Activated CD4-positive, CD25-positive, alpha-beta regulatory T cell treated with anti-CD3 and anti-CD28 coated beads, Interleukin-2, amount 50 U/mL, for 24 hours (primary cell): Measurements from ENCODE around the gene KRT14.
"Not testable (repeated sequence)": the region's sequence is repeated elsewhere in the genome, so short reads cannot be mapped to it uniquely, and the experiment has no call there.

Experiments used
- ATAC-seq, 2 donors: fragments of 150-1000 bp; cut with Tn5 transposase; one replicate each; pipeline ENCODE4 v1.10.0; 2021; ENCODE audit warnings: mild to moderate bottlenecking in 1 of 2, moderate library complexity in 1 of 2

KRT14 gene

DNA sequence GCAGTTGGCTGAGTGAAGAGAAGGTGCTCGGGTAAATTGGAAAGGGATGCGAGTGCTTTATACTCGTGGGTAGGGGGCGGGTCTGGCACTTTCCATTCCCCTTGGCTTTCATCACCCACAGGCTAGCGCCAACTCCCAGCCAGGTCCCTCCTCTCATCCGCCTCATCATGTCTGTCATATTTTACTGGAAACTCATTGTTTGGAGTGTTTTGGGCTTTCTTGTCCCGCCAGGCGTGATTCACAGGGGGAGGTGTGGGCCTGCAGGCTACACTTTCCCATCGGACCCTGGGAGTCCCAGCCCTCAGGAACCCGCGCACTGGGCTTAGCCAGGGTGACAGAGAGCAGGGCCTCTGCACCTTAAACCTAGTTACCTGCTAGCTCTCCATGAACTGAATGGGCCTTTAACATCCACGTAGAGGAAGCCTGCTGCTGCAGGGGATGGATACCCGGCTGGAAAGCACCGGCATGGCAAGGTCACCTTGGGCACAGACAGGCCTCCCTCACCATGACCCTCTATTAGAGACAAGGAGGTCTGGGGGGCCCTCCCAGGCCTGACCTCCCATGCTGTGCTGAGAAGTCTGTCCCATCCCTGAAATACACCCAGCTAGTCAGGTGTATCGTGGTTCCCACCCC is at the start of gene KRT14:
TSS of gene KRT14 (minus strand) at position 33 of the 633 bp plus-strand sequence. CDS start 61 bp downstream, outside the sequence.
- no peak for ATAC-seq

DNA sequence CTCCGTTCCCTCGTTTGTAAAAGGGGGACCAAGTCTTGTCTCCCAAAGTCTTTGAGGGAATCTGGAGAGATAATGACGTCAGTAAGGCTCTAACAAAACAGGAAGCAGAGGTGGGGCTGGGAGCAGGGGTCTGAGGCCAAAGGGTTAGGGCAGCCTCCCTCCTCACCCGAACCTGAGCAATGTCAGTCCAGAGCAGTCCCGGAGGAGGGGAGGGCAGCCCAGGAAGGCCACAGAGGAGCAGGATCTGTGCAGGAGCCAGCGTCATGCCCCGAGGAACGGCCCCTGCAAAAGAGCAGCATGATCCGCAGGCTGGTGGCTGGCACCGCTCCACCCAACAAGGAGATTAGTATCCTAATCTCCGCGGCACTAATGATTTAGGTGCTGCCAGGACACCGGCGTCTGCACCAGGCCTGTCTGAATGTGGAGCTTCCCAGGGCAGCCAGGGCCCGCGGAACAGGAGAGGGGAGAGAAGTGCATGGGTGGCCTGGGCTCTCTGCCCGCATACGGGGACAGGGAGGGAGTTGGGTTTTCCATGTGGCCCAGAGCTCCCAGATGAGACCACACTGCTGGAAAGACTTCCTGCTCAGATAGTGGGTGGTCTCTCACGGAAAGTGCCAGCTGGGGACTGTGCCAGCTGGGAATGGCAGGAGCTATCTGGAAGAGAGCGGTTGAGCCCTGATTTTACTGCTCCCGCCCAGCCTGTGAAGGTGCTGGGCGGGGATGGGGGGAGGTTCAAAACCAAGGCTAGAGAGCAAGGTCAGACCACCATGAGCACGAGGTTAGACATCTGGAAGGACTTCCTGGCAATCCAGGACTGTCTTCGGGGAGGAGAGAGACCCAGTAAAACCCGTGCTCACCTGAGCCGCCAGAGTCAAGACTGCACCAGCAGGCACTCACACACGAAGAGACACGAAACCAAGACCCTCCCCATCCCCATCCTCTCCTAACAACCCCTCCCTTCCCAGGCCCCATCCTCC is 48.7 kb upstream of the KRT14 start:
- no peak for ATAC-seq

DNA sequence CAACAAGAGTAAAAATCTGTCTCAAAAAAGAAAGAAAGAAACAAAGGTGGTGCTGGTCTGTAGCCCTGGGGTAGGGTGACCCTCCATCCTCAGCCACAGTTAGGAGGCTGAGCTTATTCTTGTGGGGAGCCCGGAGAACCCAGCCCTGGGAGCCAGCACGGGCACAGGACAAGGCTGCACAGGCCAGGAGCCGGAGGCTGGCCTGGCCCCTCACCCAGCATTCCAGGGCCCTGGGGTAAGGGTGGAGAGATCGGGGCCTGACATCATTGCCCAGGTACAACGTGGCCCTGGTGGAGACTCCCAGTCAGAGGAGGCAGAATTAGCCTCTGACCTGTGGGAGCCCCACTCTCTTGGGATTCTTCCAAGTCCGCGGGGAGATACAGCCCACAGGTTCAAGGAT is 47.9 kb upstream of the KRT14 start:
- no peak for ATAC-seq

DNA sequence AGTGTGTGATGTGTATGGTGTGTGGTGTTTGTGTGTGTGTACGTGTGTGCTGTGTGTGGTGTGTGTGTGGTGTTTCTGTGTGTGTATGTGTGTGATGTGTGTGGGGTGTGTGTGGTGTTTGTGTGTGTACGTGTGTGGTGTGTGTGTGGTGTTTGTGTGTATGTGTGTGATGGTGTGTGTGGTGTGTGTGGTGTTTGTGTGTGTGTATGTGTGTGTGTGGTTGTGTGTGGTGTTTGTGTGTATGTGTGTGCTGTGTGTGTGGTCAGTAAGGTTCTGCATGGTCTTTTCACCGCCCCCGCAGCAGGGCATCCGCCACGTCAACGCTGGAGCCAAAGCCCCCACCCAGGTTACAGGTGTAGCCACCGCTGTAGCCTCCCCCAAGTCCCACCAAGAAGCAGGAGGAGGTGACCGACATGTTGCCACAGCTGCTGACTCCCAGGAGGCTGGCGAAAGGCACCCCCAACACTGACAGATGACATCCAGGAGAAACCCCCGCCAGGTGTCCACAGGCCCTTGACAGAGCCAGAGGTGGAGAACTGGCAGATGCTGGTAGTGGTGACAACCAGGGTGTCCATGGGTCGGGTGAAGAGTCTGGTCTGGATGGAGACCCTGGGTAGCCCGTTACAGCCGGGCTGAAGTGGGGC is 47.0 kb upstream of the KRT14 start:
- no peak for ATAC-seq

DNA sequence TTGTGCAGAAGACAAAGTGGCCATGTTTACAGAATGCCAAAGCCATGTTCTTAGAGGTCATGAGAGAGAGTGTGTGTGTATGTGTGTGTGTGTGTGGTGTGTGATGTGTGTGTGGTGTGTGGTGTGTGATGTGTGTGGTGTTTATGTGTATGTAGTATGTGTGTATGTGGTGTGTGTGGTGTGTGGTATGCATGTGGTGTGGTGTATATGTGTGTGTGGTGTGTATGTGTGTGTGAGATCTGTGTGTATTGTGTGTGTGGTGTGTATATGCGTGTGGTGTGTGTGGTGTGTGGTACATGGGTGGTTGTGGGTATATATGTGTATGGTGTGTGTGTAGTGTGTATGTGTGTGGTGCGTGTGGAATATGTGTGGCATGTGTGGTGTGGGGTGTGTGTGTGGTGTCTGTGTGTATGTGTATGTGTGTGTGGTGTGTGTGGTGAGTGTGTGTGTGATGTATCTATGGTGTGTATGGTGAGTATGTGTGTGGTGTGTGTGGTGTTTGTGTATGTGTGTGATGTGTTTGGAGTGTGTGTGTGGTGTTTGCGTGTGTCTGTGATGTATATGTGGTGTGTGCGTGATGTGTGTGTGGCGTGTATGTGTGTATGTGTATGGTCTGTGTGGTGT is 45.9 kb upstream of the KRT14 start:
- no peak for ATAC-seq

DNA sequence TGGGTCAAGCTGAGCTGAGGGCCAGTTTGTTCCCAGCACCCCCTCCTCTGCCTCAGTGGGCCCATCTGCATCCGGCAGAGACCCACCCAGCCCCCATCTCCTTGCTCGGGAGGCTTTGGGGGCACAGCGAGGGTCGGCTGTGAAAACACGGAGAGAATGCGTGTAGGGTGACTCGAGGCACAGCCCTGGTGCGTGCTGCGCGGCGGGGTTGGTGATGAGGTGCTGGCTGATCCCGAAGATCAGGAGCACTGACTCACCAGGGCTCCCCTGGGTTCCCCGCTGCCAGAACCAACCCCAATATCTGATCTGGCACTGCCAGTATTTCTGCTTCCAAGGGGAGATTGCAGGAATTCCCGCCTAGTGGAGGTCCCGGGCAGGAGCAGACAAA is 45.2 kb upstream of the KRT14 start:
- ATAC-seq: no peak

DNA sequence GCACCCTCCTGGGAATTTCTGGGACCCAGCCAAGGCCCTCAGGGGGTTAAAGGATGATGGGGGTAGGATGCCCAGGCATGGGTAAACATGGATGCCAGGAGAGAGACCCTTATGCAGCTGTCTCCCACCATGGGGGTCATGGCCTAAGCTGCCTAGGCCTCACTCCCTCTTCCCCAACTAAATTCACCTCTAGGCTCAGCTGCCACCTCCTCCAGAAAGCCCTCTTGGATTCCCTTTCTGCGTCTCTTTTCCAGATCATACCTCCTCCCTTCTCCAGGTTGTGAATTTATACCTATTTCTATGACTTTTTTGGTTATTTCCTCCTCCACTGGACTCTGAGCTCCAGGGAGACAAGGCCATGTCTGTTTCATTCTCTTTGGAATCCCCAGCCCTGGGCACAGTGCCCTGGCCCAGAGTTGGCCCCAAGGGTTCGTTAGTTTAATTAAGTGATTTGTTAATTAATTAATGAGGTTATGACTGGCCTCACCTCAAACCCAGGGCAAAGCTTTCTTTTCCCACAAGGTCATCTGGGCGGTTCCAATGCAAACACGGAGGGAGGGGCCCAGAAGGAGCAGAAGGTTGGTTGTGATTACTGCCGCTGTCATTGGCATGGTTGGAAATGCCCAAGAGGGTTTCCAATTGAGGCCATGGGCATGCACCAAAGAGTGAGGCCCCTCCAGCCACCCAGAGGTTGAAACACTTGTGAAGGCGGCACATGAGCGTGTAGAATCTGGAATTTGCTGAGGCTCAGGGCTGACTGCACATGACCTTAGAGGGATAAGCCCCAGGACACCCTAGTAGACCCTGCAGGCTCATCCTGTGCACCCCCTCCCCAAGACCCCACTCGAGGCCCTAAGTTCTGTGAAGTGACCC is 44.6 kb upstream of the KRT14 start:
- no peak for ATAC-seq

DNA sequence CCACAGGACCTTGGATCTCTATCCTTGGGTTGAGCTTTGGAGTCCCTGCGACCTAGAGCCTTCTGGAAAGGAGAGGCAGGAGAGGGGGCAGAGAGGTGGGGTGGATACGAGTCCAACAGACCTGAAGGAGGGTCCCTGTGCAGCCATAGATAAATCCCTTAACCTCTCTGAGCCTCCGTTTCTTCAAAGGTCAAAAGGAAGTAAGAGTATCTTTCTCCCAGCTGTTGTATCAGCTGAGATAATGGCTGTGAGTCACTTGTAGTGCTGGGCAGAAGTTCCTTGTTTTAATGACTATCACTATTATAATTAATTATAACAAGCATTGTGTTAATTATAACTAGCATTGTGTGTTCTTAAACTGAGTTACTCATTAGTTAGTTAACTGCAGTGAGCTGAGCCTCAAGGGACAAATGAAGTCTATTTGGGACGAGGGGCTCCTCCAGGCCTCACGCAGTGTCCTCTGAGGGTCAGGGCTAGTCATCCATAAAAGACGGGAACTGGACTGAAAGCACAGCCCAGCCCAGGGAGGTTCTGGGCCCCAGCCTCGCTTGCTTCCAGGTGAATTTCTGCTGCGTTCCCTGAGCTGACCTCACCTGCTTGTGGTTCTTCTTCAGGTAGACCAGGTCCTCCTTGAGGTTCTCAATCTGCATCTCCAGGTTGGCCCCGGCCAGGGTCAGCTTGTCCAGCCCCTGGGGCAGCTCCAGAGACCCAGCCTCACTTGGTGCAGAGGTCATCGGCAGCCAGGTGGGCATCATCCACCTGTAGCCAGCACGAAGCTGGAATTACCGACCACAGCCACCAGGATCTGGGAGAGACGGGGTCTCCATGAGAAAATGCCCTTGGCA is 43.4 kb upstream of the KRT14 start:
- no peak for ATAC-seq

DNA sequence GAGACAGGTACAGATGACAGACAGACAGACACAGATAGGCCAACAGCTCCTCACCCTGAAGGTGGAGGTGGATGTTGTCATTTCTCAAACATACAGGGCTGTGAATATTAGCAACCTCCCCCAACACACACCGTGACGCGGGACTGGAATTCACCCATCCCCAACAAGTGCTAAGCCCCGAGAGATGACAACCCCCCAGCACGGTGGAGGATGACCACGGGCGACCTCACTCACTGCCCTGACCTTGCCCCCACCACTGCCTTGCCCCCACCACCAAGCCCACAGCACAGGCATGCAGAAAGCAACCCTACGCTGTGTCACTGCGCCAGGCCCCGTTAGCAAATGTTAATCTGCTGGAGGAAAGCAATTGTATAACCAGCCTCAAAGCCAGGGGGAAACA is 42.6 kb upstream of the KRT14 start:
- ATAC-seq: no peak

DNA sequence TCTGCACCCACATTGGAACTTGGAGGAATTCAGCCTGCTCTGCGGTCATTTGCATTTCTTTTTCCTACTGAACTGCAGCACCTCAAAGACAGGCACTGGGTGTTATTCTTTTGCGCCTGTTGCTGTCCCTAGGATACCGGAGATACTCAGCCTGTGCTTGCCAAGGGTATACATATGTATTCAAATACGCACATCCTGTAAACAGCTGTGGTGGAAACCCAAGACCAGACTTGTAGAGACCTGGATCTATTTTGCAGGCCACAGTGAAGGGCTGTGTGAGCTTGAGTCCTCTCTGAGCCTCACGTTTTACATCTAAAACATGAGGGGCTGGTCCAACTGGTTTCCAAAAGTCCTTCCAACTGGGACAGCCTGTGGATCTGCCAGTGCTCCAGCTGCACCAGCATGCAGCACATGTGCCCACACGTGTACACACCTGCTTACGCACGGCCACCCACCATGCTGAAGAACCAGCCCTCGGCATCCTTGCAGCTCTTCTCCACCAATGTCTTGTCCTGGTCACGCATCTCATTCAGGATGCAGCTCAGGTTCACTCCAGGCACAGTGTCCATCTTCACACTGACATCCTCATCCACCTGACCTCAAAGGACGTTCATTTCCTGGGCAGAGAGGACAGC is 42.0 kb upstream of the KRT14 start:
- ATAC-seq: not testable (repeated sequence)

DNA sequence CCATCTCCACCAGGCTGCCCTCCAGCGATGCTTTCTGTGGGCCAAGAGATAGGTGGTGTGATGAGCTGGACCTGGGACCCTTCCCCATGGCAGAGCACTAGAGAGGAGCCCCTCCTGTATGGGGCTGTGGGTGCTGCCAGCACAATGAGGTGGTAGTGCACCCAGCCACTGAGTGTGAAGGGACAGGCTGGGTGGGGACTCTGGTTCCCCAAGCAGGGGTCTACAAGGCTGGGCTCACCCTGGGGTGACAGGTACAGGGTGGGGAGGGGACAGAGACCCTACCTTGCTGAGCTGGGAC is 41.3 kb upstream of the KRT14 start:
- ATAC-seq: not testable (repeated sequence)

DNA sequence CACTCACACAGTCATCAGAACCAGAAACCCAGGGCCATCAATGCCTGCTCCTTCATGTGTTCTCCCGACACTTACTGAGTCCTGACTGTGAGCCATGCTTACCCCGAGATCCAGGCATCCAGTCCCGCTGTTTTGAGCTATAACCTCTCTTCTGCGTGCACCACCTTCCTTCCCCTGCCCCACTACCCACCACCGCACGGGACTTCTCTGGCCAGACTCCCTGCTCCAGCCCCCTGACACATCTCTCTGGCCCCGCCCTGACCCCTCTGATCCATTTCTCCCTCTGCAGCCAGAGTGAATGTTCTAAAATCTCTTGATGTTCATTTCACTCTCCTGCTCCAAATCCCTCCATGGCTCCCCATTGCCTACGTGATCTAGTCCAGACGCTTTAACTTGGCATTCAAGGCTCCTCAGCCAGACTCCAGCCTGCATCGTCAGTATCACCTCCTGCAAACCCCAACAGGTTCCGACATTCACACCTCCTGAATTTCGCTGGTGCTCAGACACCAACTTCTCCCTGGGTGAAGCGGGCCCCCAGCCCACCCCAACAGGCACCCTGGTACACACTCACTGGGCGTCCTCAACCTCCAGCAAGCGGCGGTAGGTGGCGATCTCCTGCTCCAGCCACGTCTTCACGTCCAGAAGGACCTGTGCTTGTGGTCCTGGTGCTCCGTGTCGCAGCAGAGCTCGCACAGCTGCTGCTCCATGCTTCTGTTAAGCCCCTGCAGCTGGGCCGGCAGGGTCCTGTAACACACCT is 40.8 kb upstream of the KRT14 start:
- no peak for ATAC-seq

DNA sequence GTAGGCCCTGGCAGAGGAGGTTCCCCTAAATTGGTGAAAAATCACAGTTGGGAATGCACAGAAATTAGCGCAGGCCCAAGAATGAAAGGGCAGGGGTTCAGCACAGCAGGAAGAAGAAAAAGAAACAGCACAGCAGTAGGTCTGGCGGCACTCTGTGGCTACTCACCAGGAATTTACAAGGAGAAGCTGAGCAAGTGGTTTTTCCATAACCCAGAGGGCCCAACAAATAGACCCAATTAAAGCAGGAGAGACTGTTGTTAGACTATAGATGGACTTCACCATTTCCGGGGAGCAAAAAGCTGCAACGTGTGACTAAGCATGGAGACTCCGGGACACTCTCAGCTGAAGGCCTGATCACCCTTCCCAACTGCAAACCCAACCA is 40.2 kb upstream of the KRT14 start:
- ATAC-seq: not testable (repeated sequence)

DNA sequence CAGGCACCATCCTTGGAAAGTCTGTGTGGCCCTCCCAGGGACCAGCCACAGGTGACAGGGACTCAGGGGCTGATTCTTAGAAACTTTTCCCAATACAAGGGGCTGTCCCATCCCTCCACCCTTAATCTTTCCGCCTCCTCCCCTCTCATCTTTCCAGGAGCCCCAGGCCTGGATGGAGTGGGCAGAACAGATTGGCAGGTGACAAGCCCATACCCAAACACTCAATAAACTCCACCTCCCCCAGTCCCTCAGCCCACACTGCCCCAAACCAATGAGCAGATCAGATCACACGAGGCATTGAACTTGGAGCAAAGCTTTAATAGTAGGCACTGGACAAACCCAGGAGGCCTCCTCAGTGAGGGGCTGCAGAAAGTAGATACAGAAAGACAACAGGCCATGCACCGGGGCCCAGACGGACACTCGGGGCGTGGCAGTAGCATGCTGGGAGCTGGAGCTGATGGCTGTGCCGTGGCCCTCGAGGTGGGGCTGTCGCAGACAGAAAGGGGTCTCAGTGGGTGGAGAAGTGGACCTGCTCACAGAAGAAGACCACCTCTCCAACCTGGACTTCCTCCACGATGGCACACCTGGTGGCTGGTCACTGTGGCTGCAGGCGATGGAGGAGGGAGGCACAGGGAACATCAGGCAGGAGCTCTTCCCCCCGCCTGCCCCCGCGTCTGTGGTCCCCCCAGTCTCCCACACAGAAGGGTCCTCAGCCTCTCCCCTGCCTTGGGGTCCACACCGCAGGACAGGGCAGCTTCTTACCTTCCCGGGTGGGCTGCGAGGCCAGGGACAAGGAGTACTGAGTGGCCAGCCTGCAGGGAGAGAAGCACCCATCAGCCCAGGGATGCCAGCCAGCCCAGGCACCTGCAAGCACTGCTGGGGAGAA is 39.6 kb upstream of the KRT14 start:
- not testable (repeated sequence) for ATAC-seq

DNA sequence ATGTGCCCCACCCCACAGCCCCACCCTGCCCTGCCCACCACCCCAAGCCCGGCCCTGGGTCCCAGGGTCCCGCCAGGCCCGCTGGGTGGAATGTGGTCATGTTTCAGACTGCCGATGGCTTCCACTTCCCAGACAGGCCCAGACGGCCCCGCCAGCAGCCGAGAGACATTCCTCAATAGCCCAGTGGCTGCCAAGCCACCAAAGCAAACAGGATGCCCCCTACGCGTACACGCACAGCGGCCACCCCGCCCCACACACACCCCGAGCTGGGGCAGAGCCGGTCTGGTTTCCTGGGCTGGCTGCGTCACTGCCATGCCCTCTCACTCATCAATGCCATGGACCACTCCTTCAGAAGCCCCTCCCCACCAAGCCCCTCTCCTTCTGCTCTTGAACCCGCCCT is 38.9 kb upstream of the KRT14 start:
- ATAC-seq: no peak

DNA sequence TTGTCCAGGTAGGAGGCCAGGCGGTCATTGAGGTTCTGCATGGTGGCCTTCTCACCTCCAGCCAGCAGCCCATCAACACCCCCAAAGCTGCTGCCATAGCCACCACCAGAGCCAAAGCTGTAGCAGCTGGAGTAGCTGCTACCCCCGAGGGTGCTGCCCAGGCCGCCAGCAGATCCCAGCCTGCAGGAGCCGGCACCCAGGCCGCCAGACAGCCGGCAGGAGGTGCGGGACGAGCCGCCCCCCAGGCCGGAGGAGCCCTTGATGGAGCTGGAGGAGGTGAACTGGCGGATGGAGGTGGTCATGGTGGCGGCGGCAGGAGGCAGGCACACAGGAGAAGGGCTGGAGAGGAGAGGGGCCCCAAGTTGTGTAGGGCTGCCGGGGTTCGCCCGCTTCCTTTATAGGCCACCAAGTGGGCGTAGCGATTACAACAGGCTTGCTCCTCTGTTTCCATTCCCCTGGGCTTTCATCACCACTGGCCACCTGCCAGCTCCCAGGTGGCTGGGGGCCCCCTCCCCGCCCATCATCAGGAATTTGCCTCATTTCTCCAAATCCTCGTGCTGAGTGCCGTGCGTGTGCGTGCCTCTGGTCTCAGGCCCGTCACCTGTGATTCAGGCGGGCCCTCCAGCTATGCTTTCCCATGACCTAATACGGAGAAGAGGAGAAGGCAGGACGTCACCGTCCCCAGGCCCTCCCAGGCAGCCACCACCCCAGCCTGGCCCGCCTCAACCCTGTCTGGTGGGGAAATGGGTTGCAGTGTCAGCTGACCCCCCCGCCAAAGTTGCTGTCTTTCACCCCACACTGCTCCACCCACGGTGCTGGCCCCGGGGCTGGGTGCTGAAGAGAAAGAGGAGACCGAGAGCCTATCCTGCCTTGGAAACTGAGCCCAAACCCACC is 37.8 kb upstream of the KRT14 start, which contains the start of gene KRT17:
TSS of gene KRT17 (minus strand) at position 368 of the 894 bp plus-strand sequence. CDS start at position 302, 66 bp downstream.
- ATAC-seq: no peak

DNA sequence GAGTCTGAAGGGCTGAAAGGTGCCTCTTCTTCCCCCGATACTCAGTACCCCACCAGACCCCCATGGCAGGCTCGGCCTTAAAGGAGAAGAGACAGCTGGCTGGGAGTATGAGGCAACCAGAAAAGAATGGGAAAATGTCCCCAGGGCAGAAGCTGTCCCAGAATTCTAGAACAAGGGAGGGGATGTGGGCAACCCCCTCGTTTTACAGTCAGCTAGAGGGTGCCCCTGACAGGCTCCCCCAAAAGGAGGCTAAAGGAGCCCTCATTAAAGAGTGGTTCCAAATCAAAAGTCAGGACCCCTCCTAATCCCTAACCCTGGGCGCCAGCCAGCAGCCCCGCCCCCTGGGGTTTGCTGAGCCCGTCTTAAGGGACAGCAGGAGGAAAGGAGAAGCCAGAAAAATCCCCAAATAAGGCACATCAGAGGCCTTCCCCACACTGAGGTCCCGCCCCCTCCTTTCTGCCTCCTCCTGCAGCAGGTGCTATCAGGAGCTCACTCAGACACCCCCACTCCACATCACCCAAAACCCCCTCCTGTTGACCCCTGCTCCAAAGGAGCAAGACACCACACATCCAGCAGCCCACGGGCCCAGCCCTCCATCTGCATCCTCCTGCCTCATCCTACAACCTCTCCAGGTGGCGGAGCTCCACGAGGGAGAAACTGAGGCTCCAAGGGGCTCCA is 36.6 kb upstream of the KRT14 start:
- ATAC-seq: not testable (repeated sequence)
